ENCODE results near the gene ANKS1A. TPM values are rescaled to one million over a fixed set of nuclear protein-coding genes. Genes with fewer than 3 reads are reported as not detected.

Gene ANKS1A
- total RNA-seq, 8 experiments from 2014 or later, result 19.7 to 46.3 (median 30.9) TPM

DNA sequence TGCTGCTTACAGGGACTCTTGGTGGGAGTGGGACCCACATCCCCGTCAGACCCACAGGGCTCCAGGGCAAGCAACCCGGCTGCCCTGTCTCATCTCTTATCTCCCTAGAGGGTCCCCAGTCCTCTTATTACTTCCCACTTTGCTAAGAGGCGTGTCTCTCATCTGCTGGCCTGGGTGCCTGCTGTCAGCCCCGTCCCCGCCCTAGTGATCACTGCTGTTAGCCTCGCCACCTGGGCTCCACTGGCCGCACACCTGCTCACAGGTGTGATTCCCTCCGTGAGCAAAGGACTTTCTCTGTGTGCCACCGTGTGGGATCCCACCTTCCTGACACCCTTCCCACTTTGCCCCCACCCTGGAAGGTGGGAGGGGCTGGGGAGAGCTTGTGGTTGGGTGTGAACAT, 194.5 kb downstream of the ANKS1A start:
- H3K4me3 ChIP-seq, result no peak overlapping the region
- no peaks in the 10 kb centered on the region for H3K4me1 ChIP-seq (replicated peaks in 1 of 2)
- in situ Hi-C loops (cut with MboI; ENCODE audit: low pct_unique_long_range_greater_than_20kb in 2 of 9, low sequenced_read_pairs in 9 of 9, unreplicated experiment in 9 of 9), result no loop called here
- no peak for ATAC-seq (replicated peaks in 6 of 8)
- H3K27ac ChIP-seq, result no peak overlapping the region
- 80 to 90% (median 90%) methylated on average over 1 to 2 of the region's 9 CpGs; no CpG with 5 or more reads in 7 of the 10 experiments for WGBS, 10 experiments

DNA sequence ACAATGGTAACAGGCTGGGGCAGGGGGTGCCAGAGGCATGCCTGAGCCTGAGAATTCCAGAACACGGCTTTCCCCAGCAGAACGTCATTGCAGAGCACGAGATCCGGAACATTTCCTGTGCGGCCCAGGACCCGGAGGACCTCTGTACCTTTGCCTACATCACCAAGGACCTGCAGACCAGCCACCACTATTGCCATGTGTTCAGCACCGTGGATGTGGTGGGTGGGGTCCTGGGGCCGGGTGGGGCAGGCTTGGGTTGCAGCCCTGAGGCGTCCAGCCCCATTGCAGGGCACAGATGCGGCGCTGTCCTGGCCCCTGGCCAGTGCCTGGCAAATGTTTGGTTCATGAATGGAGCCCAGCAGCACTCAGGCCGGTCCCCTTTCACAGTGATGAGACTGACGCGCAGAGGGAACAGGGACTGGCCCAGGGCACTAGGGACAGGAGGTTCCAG, 195.0 kb downstream of the ANKS1A start:
- 100% methylated on average over 1 of the region's 14 CpGs; no CpG with 5 or more reads in 8 of the 10 experiments for WGBS, 10 experiments
- in situ Hi-C loops (cut with MboI; ENCODE audit: low pct_unique_long_range_greater_than_20kb in 2 of 9, low sequenced_read_pairs in 9 of 9, unreplicated experiment in 9 of 9), result no loop called here
- no peak overlapping the region for H3K27ac ChIP-seq
- no peak overlapping the region for H3K4me3 ChIP-seq
- ATAC-seq (replicated peaks in 6 of 8), result peak in 3 of 8 experiments; percentile 57 to 82 (median 57)
- H3K4me1 ChIP-seq (replicated peaks in 1 of 2), result no peaks in the 10 kb centered on the region

DNA sequence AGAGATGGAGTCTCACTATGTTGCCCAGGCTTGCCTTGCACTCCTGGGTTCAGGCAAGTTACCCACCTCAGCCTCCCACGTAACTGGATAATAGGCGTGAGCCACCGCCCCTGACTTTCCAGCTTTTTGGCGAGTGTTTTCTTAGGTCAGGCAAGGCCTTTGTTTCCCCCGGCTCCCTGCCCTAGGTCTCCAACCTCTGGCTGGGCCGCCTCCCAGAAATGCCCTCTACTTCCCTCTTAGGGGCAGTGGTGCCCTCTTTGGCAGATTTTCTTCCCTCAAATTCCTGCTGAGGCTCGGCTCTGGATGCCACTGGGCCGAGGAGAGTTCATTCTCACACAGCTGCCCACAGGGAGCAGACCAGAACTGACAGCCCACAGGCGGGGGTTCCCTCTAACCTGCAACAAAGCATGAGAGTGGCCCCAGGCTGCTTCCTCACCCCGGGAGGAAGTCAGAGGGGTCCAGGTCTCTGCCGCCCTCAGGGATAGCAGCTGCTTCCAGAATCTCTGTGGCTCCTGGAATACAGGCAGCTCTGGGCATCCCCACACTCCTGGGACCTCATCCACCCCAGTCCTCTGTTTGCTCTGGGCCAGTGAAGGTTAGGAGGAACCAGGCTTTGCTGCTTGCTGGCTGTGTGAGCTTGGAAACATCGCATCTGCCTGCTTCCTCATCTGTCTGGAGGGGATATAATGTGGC, 195.6 kb downstream of the ANKS1A start:
- Histone ChIP-seq H3K4me1 (replicated peaks in 1 of 2) (no peaks in the 10 kb centered on the region), H3K4me3 (no peak overlapping the region), H3K27ac (no peak overlapping the region)
- in situ Hi-C loops (cut with MboI; ENCODE audit: low pct_unique_long_range_greater_than_20kb in 2 of 9, low sequenced_read_pairs in 9 of 9, unreplicated experiment in 9 of 9), result no loop called here
- ATAC-seq (replicated peaks in 6 of 8), result no peak
- 20 to 100% (median 88%) methylated on average over 1 to 7 of the region's 12 CpGs; no CpG with 5 or more reads in 3 of the 10 experiments for WGBS, 10 experiments

DNA sequence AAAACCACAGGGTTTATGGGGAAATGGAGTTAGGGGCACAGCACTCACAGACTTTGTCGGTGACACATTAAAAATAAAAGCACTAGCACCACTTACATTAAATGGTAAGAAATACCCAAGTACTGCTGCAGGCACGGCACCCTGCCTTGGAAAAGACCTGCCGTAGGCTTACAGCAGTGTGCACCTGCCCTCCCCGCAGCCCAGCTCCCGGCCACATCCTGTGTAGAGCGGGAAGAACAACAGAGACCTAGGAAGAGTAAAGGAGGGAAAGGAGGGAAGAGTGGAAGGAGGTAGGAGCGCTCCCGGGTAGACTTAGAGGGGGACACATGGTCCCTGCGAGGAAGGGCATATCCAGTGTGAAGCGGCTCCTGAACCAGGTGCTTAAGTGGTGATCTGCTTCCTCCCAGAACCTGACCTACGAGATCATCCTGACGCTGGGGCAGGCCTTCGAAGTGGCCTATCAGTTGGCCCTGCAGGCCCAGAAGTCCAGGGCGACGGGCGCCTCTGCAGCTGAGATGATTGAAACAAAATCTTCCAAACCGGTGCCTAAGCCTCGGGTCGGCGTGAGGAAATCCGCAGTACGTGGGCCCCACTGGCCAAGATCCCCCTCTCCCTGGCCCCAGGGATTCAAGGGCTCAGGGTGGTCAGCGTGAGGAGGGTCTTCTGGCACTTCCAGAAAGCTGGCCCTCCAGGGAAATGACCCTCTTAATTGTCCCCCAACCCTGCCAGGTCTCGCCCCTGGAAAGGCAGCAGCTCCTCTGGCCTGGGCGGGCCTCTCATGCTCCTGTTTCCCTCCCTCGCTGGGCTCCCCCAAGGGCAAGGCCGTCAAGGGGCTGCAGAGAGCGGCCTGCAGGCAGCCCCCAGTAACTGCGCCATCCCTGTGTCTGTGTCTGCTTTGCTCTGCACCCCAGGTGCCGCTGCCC, 196.6 kb downstream of the ANKS1A start:
- Histone ChIP-seq H3K4me1 (replicated peaks in 1 of 2) (no peaks in the 10 kb centered on the region), H3K27ac (no peak overlapping the region), H3K4me3 (no peak overlapping the region)
- 83 to 100% (median 100%) methylated on average over 1 to 4 of the region's 30 CpGs; no CpG with 5 or more reads in 3 of the 10 experiments for WGBS, 10 experiments
- in situ Hi-C loops (cut with MboI; ENCODE audit: low pct_unique_long_range_greater_than_20kb in 2 of 9, low sequenced_read_pairs in 9 of 9, unreplicated experiment in 9 of 9), result no loop called here
- ATAC-seq (replicated peaks in 6 of 8), result no peak

DNA sequence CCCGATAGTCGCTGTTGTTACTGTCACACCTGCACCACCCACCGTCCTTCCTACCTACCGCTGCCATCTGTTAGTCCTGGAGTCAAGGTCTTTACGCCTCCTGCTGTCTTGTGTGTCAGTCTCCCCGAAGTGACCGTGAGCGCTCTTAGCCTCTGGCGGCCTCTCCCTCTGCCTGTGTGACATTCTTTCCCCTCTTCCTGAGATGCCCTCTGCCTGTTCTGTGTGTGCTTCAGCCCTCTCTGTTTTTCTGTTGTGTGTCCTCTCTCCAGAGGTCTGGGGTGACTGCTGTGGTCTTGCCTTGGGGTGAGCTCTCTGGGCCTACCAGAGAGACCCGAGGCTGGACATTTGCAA, 197.2 kb downstream of the ANKS1A start:
- no peaks in the 10 kb centered on the region for H3K4me1 ChIP-seq (replicated peaks in 1 of 2)
- no peak for ATAC-seq (replicated peaks in 6 of 8)

DNA sequence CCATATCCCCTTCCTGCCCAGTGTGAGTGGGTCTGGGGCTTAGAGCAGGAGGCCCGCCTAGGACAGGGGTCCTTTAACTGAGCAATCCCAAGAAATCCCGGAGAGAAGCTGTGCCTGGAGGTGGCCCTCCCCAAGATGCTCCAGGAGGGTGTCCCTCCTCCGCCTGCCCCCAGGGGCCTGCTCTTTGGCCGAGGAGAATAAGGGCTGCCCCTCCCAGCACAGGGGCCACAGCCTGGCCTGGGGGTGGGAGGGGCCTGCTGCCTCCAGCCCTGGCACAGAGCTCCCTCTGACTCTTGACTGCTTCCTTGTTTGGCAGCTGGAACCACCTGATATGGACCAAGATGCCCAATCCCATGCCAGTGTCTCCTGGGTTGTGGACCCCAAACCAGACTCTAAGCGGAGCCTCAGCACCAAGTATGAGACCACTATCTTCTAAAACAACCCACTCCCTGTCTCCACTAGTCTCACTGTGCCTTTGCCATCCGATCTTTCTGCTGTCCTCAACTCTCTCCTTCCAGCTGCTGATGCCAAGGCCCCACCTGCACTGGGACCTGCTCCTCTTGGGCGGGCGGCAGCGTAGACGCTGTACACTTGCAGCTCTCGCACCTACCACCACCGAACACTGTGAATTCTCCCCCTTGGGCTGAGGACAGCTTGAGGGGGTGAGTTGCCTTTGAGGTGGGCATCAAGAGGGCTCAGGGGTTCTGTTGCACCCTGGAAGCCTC, 197.7 kb downstream of the ANKS1A start:
- H3K27ac ChIP-seq, result no peak overlapping the region
- in situ Hi-C loops (cut with MboI; ENCODE audit: low pct_unique_long_range_greater_than_20kb in 2 of 9, low sequenced_read_pairs in 9 of 9, unreplicated experiment in 9 of 9), result no loop called here
- ATAC-seq (replicated peaks in 6 of 8), result no peak
- no peak overlapping the region for H3K4me3 ChIP-seq
- no peaks in the 10 kb centered on the region for H3K4me1 ChIP-seq (replicated peaks in 1 of 2)
- 72 to 100% (median 99%) methylated on average over 1 to 7 of the region's 12 CpGs; no CpG with 5 or more reads in 4 of the 10 experiments for WGBS, 10 experiments

More for the DNA sequence above, 197.2 kb downstream of the ANKS1A start:
- Histone ChIP-seq H3K27ac (no peak overlapping the region), H3K4me3 (no peak overlapping the region)
- in situ Hi-C loops (cut with MboI; ENCODE audit: low pct_unique_long_range_greater_than_20kb in 2 of 9, low sequenced_read_pairs in 9 of 9, unreplicated experiment in 9 of 9), result no loop called here
- WGBS, 10 experiments, result 79 to 100% (median 92%) methylated on average over 1 to 8 of the region's 10 CpGs; no CpG with 5 or more reads in 5 of the 10 experiments

DNA sequence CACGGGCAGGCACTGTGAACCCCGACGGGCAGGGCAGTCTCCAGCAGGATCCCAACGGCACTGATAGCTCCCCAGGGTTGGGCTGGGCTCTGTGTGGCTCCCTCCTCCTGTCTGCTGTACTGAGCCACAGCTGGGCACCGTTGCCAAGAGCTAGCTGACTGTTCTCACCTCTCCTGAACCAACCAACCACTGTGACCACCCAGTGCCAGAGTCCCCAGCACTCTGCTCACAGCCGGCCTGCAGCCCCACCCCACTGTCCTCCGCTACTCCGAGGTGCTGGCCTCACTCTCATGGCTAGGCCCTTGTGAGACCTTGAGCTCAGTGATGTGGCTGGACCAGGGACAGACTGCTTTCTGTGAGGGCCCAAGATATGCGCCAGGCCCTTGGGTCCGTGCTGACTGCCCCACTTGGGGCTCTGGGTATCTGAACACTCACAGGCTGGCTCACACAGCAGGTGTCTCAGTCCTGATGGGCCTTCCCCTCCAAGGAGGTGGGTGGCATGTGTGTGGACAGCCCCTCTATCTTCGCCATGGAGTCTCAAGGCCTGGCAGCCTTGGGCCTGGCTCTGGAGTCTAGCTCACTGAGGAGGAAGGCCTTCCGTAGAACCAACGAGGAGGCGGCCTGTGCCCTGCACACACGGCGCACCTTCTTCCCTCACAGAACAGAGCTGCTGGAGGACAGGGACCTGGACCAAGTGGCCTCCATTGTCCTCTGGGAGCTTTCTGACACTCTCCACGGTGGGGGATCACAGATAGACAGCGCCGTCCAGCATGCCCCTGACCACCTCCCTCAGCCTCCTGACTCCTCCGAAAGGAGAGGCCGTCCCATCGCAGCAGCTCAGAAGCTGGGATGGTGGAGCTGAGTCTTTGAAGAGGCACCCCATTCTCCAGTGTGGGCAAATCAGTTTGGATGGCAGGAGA, 198.6 kb downstream of the ANKS1A start:
- WGBS, 10 experiments, result 20 to 100% (median 94%) methylated on average over 1 to 10 of the region's 22 CpGs; no CpG with 5 or more reads in 5 of the 10 experiments

DNA sequence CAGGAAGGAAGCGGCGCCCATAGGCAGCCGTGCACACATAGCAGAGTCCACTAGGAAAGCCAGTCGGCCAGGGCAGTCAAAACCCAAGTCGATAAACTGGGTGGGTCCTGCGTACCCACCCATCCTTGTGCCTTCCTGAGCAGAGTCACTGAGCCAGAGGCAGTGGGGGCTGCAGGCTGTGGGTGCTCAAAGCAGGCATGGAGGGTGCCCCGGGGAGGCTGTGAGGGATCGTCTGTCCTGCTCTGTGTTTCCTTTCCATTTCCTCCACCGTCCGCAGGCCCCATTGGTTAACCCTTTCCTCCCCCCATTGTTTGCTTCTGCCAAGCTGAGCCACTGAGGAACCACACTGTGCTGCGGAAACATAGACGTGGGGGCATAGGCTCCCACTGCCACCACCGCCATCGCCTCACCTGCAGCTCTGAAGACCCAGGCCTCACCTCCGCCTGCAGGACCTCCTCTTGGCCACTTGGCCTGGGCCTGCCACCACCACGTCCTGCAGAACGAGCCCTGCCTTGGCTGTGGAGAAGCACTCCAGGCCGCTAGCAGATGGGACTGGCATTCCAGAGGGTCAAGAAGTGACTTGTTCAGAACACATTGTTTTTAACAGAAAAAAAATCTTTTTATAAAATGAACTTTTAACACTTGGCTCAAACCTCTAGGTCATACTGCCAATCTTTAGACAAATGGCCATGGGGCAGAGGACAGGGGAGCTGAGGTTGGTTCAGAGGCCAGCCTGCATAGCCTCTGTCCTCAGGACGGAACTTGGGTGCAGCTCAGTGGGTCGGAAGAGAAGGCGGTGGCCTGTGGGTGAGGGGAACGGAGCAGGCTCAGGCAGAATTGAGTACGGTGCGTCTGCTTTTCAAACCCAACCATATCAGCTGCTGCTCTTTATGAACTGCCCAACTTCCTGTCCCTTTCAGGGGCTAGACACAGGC, 199.5 kb downstream of the ANKS1A start:
- Histone ChIP-seq H3K4me1 (replicated peaks in 1 of 2) (peaks cover 1 to 4% of the 10 kb centered on the region in 2 donors), H3K4me3 (no peak overlapping the region), H3K27ac (no peak overlapping the region)
- no peak for ATAC-seq (replicated peaks in 6 of 8)
- WGBS, 10 experiments, result 68 to 100% (median 94%) methylated on average over 2 to 9 of the region's 24 CpGs; no CpG with 5 or more reads in 3 of the 10 experiments
- in situ Hi-C loops (cut with MboI; ENCODE audit: low pct_unique_long_range_greater_than_20kb in 2 of 9, low sequenced_read_pairs in 9 of 9, unreplicated experiment in 9 of 9), result no loop called here

More for the DNA sequence above, 198.6 kb downstream of the ANKS1A start:
- no peak overlapping the region for H3K27ac ChIP-seq
- no peak overlapping the region for H3K4me3 ChIP-seq
- in situ Hi-C loops (cut with MboI; ENCODE audit: low pct_unique_long_range_greater_than_20kb in 2 of 9, low sequenced_read_pairs in 9 of 9, unreplicated experiment in 9 of 9), result no loop called here
- no peak for ATAC-seq (replicated peaks in 6 of 8)
- H3K4me1 ChIP-seq (replicated peaks in 1 of 2), result no peaks in the 10 kb centered on the region

DNA sequence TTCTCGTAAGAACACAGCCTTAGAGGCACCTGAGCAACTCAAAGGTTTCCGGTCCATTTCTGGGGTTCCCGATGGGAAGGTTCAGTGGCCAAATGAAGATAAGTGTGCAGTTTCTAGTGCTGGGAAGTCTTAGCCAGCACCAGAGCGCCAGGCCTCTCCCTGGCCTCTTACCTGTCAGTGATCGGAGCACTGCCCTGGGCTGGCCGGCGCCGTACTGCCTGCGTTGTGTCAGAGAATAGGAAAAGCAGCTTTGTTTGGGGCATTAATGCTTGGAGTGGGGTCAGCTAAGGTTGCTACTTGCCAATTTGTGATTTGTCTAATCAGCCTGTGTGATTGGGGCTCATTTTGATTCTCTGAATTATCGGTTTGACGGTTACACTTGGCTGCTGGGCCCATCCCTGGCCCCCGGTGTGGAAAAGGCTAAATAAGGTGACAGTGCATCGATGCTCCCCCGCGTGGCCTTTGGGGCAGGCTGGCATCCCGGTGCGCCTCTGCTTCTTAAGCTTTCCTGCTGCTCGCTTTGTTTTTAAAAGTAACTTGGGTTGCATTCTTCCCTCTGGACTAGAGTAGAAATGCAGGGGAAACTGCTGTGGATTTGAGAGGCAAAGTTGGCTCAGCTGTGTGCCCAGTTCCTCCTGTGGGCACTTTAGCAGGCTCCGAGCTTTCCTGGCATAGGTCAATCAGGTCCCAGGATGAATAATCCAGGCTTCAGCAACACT, 200.3 kb downstream of the ANKS1A start:
- H3K4me3 ChIP-seq, result no peak overlapping the region
- ATAC-seq (replicated peaks in 6 of 8), result no peak
- no peak overlapping the region for H3K27ac ChIP-seq
- in situ Hi-C loops (cut with MboI; ENCODE audit: low pct_unique_long_range_greater_than_20kb in 2 of 9, low sequenced_read_pairs in 9 of 9, unreplicated experiment in 9 of 9), result no loop called here
- 0 to 100% (median 83%) methylated on average over 1 to 12 of the region's 19 CpGs; no CpG with 5 or more reads in 3 of the 10 experiments for WGBS, 10 experiments
- peaks cover 4% of the 10 kb centered on the region in 2 donors for H3K4me1 ChIP-seq (replicated peaks in 1 of 2)

DNA sequence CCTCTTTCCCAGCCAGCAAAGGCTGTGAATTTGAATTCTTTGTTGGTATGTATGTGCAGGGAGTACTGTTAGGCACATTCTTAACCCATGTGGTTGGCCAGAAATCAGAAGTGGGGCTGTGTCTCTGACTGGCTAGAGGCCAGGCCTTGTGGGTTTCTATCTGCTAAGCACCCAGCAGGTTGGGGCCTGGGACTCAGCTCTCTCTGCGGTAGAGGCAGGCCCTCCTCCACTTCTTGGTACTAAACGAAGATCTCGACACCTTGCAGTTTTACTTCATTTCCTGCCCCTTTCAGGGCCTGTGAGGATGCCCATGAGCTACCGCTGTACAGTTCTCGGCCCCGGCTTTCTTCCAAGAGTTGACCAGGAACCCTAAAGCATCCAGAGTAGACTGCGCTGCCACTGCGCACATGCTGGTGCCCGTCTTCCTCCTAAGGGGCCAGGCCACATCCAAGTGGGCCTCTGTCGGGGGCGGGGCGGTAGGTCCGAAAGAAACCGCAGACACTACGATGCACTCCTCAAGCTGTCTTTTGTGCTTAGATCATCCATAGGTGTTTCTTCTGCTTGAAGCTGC, 201.0 kb downstream of the ANKS1A start:
- 60 to 100% (median 90%) methylated on average over 1 to 9 of the region's 15 CpGs; no CpG with 5 or more reads in 2 of the 10 experiments for WGBS, 10 experiments
- in situ Hi-C loops (cut with MboI; ENCODE audit: low pct_unique_long_range_greater_than_20kb in 2 of 9, low sequenced_read_pairs in 9 of 9, unreplicated experiment in 9 of 9), result no loop called here
- Histone ChIP-seq H3K27ac (no peak overlapping the region), H3K4me1 (replicated peaks in 1 of 2) (peaks cover 4% of the 10 kb centered on the region in 2 donors), H3K4me3 (no peak overlapping the region)
- ATAC-seq (replicated peaks in 6 of 8), result peak in 3 of 8 experiments; percentile 25 to 69 (median 32)
